ENCODE measurements around the gene RELCH. TPM values are rescaled to one million over a fixed set of nuclear protein-coding genes. Genes with fewer than 3 reads are reported as not detected.

RELCH gene
- total RNA-seq: 44.4 and 46.7 TPM in 2 replicates

GRCh38 chr18:62186774-62187542 lies at the start of gene RELCH, which contains the start of gene PIGN:
RELCH (plus strand) TSS chr18:62187255; CDS start chr18:62187506, 251 bp downstream.
PIGN (minus strand) TSS chr18:62187056; CDS start chr18:62161353, 25,703 bp downstream.

GRCh38 chr18:62324917-62325805 lies 138.1 kb downstream of the RELCH start, which contains the start of gene TNFRSF11A:
TNFRSF11A (plus strand) TSS chr18:62325310; CDS start chr18:62325353, 43 bp downstream.

Small RNA genes within 50 kb of the gene (small RNA-seq; reads per million reads assigned to genes)
- gene RF00019: not detected

Other genes starting within 250 kb of the RELCH start
- gene PIGN, start 199 bp upstream of the RELCH start, total RNA-seq: 61.0 and 61.3 TPM in 2 replicates
- 3.6 and 5.5 TPM in 2 replicates for gene TNFRSF11A, start 138.1 kb downstream of the RELCH start, total RNA-seq